Body of pancreas (tissue), 4 donors: ENCODE measurements around the gene TSC1.
"Not testable (repeated sequence)": the region's sequence is repeated elsewhere in the genome, so short reads cannot be mapped to it uniquely, and the experiment has no call there.

Experiments used
- CTCF ChIP-seq, 7 experiments: fragments of 450-650 bp in 4 of 7; fragments of 200-600 bp in 3 of 7; sonication (generic) in 3 of 7; IDR thresholded peaks; one replicate each; pipeline ENCODE4 v1.5.1; 2016 to 2019; ENCODE audit warnings: antibody characterized with exemption in 7 of 7
- POLR2A ChIP-seq, 3 donors: fragments of 450-650 bp; IDR thresholded peaks; one replicate each; pipeline ENCODE4 v1.6.1; 2016; ENCODE audit warnings: antibody characterized with exemption in 3 of 3, mild to moderate bottlenecking in 2 of 3

GRCh38 chr9:132967908-132968307 lies 23.5 kb upstream of the TSC1 start:
- not testable (repeated sequence) for TF ChIP-seq CTCF, POLR2A (IDR thresholded peaks at IDR 0.05)
